Measurements from ENCODE around the gene TTC28.
"Not testable (repeated sequence)": the region's sequence is repeated elsewhere in the genome, so short reads cannot be mapped to it uniquely, and the experiment has no call there.

Gene TTC28

GRCh38 chr22:28674121-28674563 lies 5.5 kb downstream of the TTC28 start:
- peak; percentile 44 to 66 for ATAC-seq

GRCh38 chr22:28670756-28671155 lies 8.9 kb downstream of the TTC28 start:
- ATAC-seq = no peak

- no peak for ATAC-seq
Observed at GRCh38 chr22:28670161-28670560, 9.5 kb downstream of the TTC28 start.

- no peak for ATAC-seq
Observed at GRCh38 chr22:28669387-28669786, 10.3 kb downstream of the TTC28 start.

- ATAC-seq = not testable (repeated sequence)
Observed at GRCh38 chr22:28663569-28663942, 16.1 kb downstream of the TTC28 start.

- no peak for ATAC-seq
Observed at GRCh38 chr22:28658448-28658847, 21.2 kb downstream of the TTC28 start.

- no peak for ATAC-seq
Observed at GRCh38 chr22:28656181-28656580, 23.5 kb downstream of the TTC28 start.

- ATAC-seq = no peak
Observed at GRCh38 chr22:28650463-28650862, 29.2 kb downstream of the TTC28 start.

- no peak for ATAC-seq
Observed at GRCh38 chr22:28648792-28649191, 30.8 kb downstream of the TTC28 start.

- no peak for ATAC-seq
Observed at GRCh38 chr22:28647216-28647615, 32.4 kb downstream of the TTC28 start.

GRCh38 chr22:28639321-28639720 lies 40.3 kb downstream of the TTC28 start:
- no peak for ATAC-seq

GRCh38 chr22:28637225-28637624 lies 42.4 kb downstream of the TTC28 start:
- no peak for ATAC-seq

GRCh38 chr22:28630177-28630574 lies 49.5 kb downstream of the TTC28 start:
- no peak for ATAC-seq

- ATAC-seq = no peak
Observed at GRCh38 chr22:28629420-28630176, 50.0 kb downstream of the TTC28 start.

GRCh38 chr22:28628766-28629165 lies 50.9 kb downstream of the TTC28 start:
- no peak for ATAC-seq

- no peak for ATAC-seq
Observed at GRCh38 chr22:28627791-28628190, 51.8 kb downstream of the TTC28 start.

GRCh38 chr22:28620244-28620922 lies 59.3 kb downstream of the TTC28 start:
- ATAC-seq = no peak

GRCh38 chr22:28619236-28619635 lies 60.4 kb downstream of the TTC28 start:
- ATAC-seq = no peak

GRCh38 chr22:28615423-28615822 lies 64.2 kb downstream of the TTC28 start:
- not testable (repeated sequence) for ATAC-seq

GRCh38 chr22:28609921-28610320 lies 69.7 kb downstream of the TTC28 start:
- no peak for ATAC-seq

GRCh38 chr22:28608546-28608945 lies 71.1 kb downstream of the TTC28 start:
- no peak for ATAC-seq

- no peak for ATAC-seq
Observed at GRCh38 chr22:28607795-28608194, 71.8 kb downstream of the TTC28 start.

GRCh38 chr22:28604966-28605761 lies 74.5 kb downstream of the TTC28 start:
- ATAC-seq = no peak

GRCh38 chr22:28601915-28602314 lies 77.7 kb downstream of the TTC28 start:
- no peak for ATAC-seq

All from activated CD4-positive, CD25-positive, alpha-beta regulatory T cell treated with anti-CD3 and anti-CD28 coated beads, Interleukin-2, amount 50 U/mL, for 24 hours (primary cell).